Common myeloid progenitor, CD34-positive (primary cell): ENCODE data around the gene OR2AJ1.
A peak's percentile ranks its signal among the peaks of the same experiment; 100 is the strongest.
"Not testable (repeated sequence)": the region's sequence is repeated elsewhere in the genome, so short reads cannot be mapped to it uniquely, and the experiment has no call there.

Source experiments
- CTCF ChIA-PET: fragments of 350-600 bp; sonication (Branson Sonifier 250); formaldehyde crosslinking; loops from one replicate; lab custom pipeline; 2021; ENCODE audit warnings: antibody characterized with exemption; lab: Charles Lee
- POLR2A ChIA-PET: fragments of 350-600 bp; sonication (Branson Sonifier 250); formaldehyde crosslinking; loops from one replicate; lab custom pipeline; 2021; ENCODE audit warnings: antibody characterized with exemption; lab: Charles Lee
- DNase-seq, 3 donors: peaks; one replicate each; pipeline versions ENCODE4 v3.0.0 to v3.0.0-alpha.2; 2013
- H3K27ac ChIP-seq, 2 experiments: 1 replicate in 1 of 2; 2 replicates in 1 of 2; pipeline ENCODE4 v1.7.0; 2013; ENCODE audit warnings: inconsistent platforms in 2 of 2, low read length in 2 of 2, mild to moderate bottlenecking in 2 of 2, low read depth in 1 of 2, moderate library complexity in 1 of 2; ENCODE audit not compliant: severe bottlenecking in 2 of 2, insufficient read depth in 1 of 2, poor library complexity in 1 of 2
- H3K27me3 ChIP-seq, 5 experiments: replicated peaks in 2 of 5; 1 replicate in 3 of 5; 2 replicates in 2 of 5; pipeline versions ENCODE4 v1.6.1 to v1.7.0; 2013; ENCODE audit warnings: low read length in 4 of 5, mild to moderate bottlenecking in 2 of 5, moderate library complexity in 2 of 5, inconsistent platforms in 1 of 5; ENCODE audit not compliant: insufficient read depth in 5 of 5, control insufficient read depth in 4 of 5
- H3K36me3 ChIP-seq, 4 experiments: 1 replicate in 2 of 4; 2 replicates in 2 of 4; pipeline versions ENCODE4 v1.6.1 to v1.7.0; 2013; ENCODE audit warnings: low read length in 3 of 4, control low read depth in 1 of 4, mild to moderate bottlenecking in 1 of 4; ENCODE audit not compliant: control insufficient read depth in 4 of 4, insufficient read depth in 4 of 4
- H3K4me1 ChIP-seq, 4 experiments: 1 replicate in 3 of 4; 2 replicates in 1 of 4; pipeline versions ENCODE4 v1.6.1 to v1.7.1; 2013; ENCODE audit warnings: low read length in 3 of 4, mild to moderate bottlenecking in 3 of 4, control low read depth in 1 of 4, inconsistent platforms in 1 of 4, moderate library complexity in 1 of 4; ENCODE audit not compliant: control insufficient read depth in 4 of 4, insufficient read depth in 4 of 4; ENCODE audit errors: control extremely low read depth in 1 of 4
- H3K4me3 ChIP-seq, 7 experiments: 1 replicate in 4 of 7; 2 replicates in 3 of 7; pipeline versions ENCODE4 v1.5.1 to v1.7.0; 2013; ENCODE audit warnings: mild to moderate bottlenecking in 7 of 7, low read length in 6 of 7, moderate library complexity in 6 of 7, inconsistent platforms in 2 of 7, low read depth in 2 of 7, control low read depth in 1 of 7; ENCODE audit not compliant: insufficient read depth in 4 of 7, control insufficient read depth in 1 of 7; ENCODE audit errors: extremely low read depth in 1 of 7
- H3K9me3 ChIP-seq, 5 experiments: 1 replicate in 4 of 5; 2 replicates in 1 of 5; pipeline versions ENCODE4 v1.6.1 to v1.7.1; 2013; ENCODE audit warnings: low read length in 4 of 5, mild to moderate bottlenecking in 2 of 5, inconsistent platforms in 1 of 5, low read depth in 1 of 5, moderate library complexity in 1 of 5; ENCODE audit not compliant: control insufficient read depth in 4 of 5, insufficient read depth in 2 of 5; ENCODE audit errors: control extremely low read depth in 1 of 5
- WGBS: methylation state at CpG from one replicate; pipeline ENCODE4 v1.1.5; 2013; ENCODE audit not compliant: insufficient coverage; 5-methylcytosine and 5-hydroxymethylcytosine counted together

The OR2AJ1 gene

DNA sequence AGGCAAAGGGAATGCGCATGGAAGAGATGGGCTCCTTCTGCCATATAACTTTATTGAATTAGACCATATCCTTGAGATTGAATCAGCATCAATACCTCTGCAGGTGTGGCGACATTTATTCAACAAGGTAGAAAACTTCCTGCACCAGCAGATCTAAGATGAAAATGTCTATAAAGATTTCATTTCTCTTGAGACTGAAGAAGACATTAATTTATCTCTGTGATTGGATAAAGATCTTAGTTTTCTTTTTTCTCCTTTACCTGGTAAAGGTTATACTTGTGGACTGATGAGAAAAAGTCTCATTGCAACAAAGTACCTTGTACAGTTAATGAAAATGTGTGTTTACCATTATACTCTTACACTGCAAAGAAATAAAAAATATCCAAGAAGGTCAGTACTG, 4.7 kb upstream of the OR2AJ1 start, which contains the start of gene OR2T8:
Gene OR2T8 (plus strand): TSS at position 301 of the 400 bp plus-strand sequence. CDS start 766 bp downstream, outside the sequence.
- CTCF ChIA-PET: no interaction called here
- no peak within 1 kb of the TSS for H3K4me3 ChIP-seq
- no peak within 1 kb of the TSS for H3K27ac ChIP-seq
- peaks cover 0 to 2% (median 0%) of the 10 kb centered on the region in 4 experiments for H3K36me3 ChIP-seq
- no CpG with 5 or more reads among the region's 2 CpGs for WGBS
- no peak for DNase-seq
- POLR2A ChIA-PET: no interaction called here
- H3K9me3 ChIP-seq: no peaks in the 10 kb centered on the region
- H3K27me3 ChIP-seq: no peaks in the 10 kb centered on the region
- H3K4me1 ChIP-seq: peaks cover 0 to 13% (median 6%) of the 10 kb centered on the region in 4 experiments

DNA sequence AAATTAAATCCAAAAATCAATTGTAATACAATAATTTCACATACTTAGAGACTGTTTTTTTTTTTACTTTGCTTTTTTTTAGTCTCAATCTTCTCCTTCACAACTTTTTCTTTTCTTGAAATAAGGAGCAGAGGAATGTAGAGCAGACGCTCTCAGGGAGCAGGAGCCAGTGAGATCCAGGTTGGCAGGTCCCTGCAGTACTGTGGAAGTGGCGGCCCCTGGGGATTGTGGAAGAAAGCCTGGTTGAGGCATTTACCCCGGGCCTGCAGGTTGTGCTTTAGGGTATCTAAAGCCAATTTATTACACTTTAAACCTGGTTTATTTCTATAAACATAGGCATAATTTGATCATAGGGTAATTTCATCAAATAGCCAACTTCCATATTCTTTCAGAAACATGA, 748 bp upstream of the OR2AJ1 start:
- no peak for DNase-seq
- ChIA-PET CTCF (interaction anchor here (0.9 kb wide), 1 partner anchor 13 kb away, joined by 4 read pairs; no protein-coding TSS in a partner anchor), POLR2A (no interaction called here)
- Histone ChIP-seq H3K4me3 (no peak overlapping the region), H3K36me3 (peaks cover 0 to 2% (median 0%) of the 10 kb centered on the region in 4 experiments), H3K27me3 (no peaks in the 10 kb centered on the region), H3K9me3 (no peaks in the 10 kb centered on the region), H3K27ac (no peak overlapping the region), H3K4me1 (no peaks in the 10 kb centered on the region)
- 100% methylated on average over 1 of the region's 3 CpGs for WGBS

DNA sequence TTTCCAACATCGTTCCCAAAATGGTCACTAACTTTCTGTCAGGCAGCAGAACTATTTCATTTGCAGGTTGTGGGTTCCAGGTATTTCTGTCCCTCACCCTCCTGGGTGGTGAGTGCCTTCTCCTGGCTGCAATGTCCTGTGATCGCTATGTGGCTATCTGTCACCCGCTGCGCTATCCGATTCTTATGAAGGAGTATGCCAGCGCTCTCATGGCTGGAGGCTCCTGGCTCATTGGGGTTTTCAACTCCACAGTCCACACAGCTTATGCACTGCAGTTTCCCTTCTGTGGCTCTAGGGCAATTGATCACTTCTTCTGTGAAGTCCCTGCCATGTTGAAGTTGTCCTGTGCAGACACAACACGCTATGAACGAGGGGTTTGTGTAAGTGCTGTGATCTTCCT, 9.3 kb downstream of the OR2AJ1 start:
- H3K27me3 ChIP-seq: no peaks in the 10 kb centered on the region
- WGBS: 97% methylated on average over 5 of the region's 8 CpGs
- no peaks in the 10 kb centered on the region for H3K36me3 ChIP-seq
- H3K9me3 ChIP-seq: peaks cover 0 to 3% (median 0%) of the 10 kb centered on the region in 5 experiments
- peaks cover 0 to 4% (median 1%) of the 10 kb centered on the region in 4 experiments for H3K4me1 ChIP-seq
- H3K4me3 ChIP-seq: no peak overlapping the region
- ChIA-PET CTCF (no interaction called here), POLR2A (interaction anchor here (0.6 kb wide), 1 partner anchor 447 kb away, joined by 4 read pairs; no protein-coding TSS in a partner anchor)
- H3K27ac ChIP-seq: no peak overlapping the region
- no peak for DNase-seq

DNA sequence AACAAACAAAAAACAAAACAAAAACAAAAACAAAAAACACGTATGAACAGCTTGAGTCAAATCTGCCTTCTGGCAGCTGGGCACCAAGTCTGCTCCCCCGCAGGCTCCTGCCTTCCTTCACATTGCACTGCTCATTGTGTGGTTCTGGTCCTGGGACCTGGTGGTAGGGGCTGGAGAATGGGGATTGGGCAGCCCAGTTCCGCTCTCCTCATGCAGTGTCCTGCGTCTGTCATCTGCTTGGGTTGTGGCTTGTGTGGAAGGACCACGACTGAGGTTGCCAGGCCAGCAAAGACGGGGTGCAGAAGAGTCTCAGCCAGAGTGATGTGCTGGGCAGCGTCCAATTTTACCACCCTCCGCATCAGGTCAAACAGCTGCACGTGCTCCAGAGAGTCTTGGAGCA, 11.1 kb downstream of the OR2AJ1 start:
- POLR2A ChIA-PET: no interaction called here
- WGBS: 97% methylated on average over 8 of the region's 9 CpGs
- Histone ChIP-seq H3K27me3 (no peaks in the 10 kb centered on the region), H3K27ac (no peak overlapping the region), H3K9me3 (peaks cover 0 to 3% (median 0%) of the 10 kb centered on the region in 5 experiments), H3K4me3 (no peak overlapping the region), H3K36me3 (no peaks in the 10 kb centered on the region), H3K4me1 (peaks cover 0 to 7% (median 2%) of the 10 kb centered on the region in 4 experiments)
- CTCF ChIA-PET: interaction anchor here (0.6 to 2.1 kb wide), 5 partner anchors 11 to 51 kb away, joined by 3 to 7 read pairs (median 4); partner anchors contain the start of gene OR2AJ1
- no peak for DNase-seq

DNA sequence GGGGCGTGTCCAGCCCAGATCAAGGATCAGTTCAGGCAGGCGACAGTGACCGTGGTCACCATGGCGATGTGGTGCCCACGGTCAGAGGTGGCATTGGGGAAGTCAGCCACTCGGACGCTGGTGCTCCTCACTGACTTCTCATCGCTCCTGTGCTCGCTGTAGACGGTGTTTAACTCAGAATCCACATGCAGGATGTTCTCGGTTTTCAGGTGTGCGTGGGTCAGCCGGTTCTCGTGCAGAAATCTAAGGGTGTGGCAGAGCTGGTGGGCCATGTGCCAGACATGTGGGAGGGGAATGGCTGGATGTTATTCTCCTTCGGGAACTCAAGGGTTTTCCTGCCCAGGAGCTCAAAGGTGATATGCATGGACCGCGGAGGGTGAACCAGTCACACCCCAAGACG, 11.7 kb downstream of the OR2AJ1 start:
- Histone ChIP-seq H3K4me1 (peaks cover 0 to 12% (median 2%) of the 10 kb centered on the region in 4 experiments), H3K36me3 (no peaks in the 10 kb centered on the region), H3K4me3 (no peak overlapping the region), H3K27me3 (no peaks in the 10 kb centered on the region), H3K27ac (no peak overlapping the region), H3K9me3 (peaks cover 0 to 3% (median 0%) of the 10 kb centered on the region in 5 experiments)
- no peak for DNase-seq
- CTCF ChIA-PET: interaction anchor here (0.6 to 2.1 kb wide), 15 partner anchors 8 to 869 kb away, joined by 3 to 7 read pairs (median 3); partner anchors contain the start of gene OR2AJ1
- 97% methylated on average over 18 of the region's 18 CpGs for WGBS
- POLR2A ChIA-PET: no interaction called here

DNA sequence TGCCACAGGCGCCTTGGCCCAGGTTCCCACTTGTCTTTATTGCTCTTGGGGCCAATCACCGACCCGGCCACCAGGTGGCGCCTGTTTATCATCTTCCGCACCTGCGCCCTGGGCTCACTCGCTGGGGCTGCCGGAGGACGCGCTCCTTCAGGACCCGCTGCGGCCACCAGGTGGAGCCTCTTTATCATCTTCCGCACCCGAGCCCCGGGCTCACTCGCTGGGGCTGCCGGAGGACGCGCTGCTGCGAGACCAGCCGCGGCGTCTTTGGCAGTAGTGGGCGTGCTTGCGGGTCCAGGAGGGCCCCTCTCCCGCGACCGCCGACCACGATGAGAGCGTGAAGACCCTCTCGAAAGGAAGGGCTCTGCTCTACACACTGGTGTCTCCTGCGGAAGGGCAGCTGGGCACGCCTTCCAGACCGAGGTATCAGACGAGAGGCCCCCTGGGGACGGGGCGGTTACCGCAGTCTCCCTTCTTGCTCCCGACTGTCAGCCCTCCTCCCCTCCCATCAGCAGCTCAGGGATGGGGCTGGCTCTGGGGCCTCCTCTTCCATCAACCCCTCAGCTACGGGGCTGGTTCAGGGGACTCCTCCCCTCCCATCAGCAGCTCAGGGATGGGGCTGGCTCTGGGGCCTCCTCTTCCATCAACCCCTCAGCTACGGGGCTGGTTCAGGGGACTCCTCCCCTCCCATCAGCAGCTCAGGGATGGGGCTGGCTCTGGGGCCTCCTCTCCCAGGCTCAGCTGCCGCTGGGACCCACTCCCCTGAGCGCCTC, 12.5 kb downstream of the OR2AJ1 start:
- H3K9me3 ChIP-seq, H3K27me3 ChIP-seq, H3K36me3 ChIP-seq: not testable (repeated sequence)
- CTCF ChIA-PET: interaction anchor here (0.6 to 2.1 kb wide), 17 partner anchors 13 to 869 kb away, joined by 3 to 7 read pairs (median 3); partner anchors contain the start of gene OR2AJ1
- 15% methylated on average over 38 of the region's 44 CpGs for WGBS
- Histone ChIP-seq H3K4me3 (peak overlapping the region; percentile 62 to 90 (median 79)), H3K27ac (peak overlapping the region; percentile 13 to 60), H3K4me1 (peaks cover 0 to 13% (median 2%) of the 10 kb centered on the region in 4 experiments)
- POLR2A ChIA-PET: interaction anchor here (0.5 kb wide), 1 partner anchor 346 kb away, joined by 3 read pairs; no protein-coding TSS in a partner anchor
- peak; percentile 90 to 99 (median 97) for DNase-seq

DNA sequence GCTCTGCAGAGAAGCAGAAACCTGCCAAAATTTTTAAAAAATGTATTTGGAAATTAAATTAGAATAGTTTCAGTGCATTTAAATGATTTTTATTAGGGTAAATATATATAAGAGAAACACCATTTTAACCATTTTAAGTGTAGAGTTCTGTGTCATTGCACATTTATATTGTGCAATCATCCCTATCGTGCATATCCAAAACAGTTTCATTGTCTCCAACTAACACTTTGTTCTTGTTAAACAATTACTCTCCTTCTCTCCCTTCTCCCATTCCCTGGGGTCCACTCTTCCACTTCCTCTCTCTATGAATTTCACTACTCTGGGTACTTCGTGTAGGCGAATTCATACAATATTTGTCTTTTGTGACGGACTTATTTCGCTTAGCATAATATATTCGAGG, 17.9 kb downstream of the OR2AJ1 start:
- WGBS: 100% methylated on average over 1 of the region's 6 CpGs
- Histone ChIP-seq H3K4me3 (no peak overlapping the region), H3K9me3 (no peaks in the 10 kb centered on the region), H3K36me3 (no peaks in the 10 kb centered on the region), H3K27me3 (no peaks in the 10 kb centered on the region), H3K4me1 (peaks cover 0 to 13% (median 2%) of the 10 kb centered on the region in 4 experiments), H3K27ac (no peak overlapping the region)
- CTCF ChIA-PET: no interaction called here
- DNase-seq: no peak
- POLR2A ChIA-PET: no interaction called here
